Transverse colon (tissue), 4 donors: ENCODE data around the gene AK6. TPM values are rescaled to one million over a fixed set of nuclear protein-coding genes. Genes with fewer than 3 reads are reported as not detected.

Experiments used
- DNase-seq: peaks from one replicate; pipeline ENCODE4 v3.0.0-alpha.2; 2019
- H3K27ac ChIP-seq, 4 donors: fragments of 200-600 bp; sonication (generic); 2 replicates each; pipeline ENCODE4 v1.5.1; 2016 to 2018; ENCODE audit warnings: inconsistent platforms in 4 of 4
- H3K27me3 ChIP-seq: fragments of 200-600 bp; sonication (generic); 2 replicates; pipeline ENCODE4 v1.5.1; 2017; ENCODE audit warnings: inconsistent platforms
- H3K36me3 ChIP-seq, 4 donors: fragments of 200-600 bp; sonication (generic); 2 replicates each; pipeline ENCODE4 v1.5.1; 2017 to 2019; ENCODE audit warnings: inconsistent platforms in 4 of 4
- H3K4me1 ChIP-seq, 4 donors: fragments of 200-600 bp; sonication (generic); 2 replicates each; pipeline ENCODE4 v1.5.1; 2017 to 2020; ENCODE audit warnings: inconsistent platforms in 4 of 4
- H3K4me3 ChIP-seq, 4 donors: fragments of 200-600 bp; sonication (generic); 1 replicate in 1 of 4; 2 replicates in 3 of 4; pipeline versions ENCODE4 v1.5.1 to v1.6.1; 2017 to 2019; ENCODE audit warnings: inconsistent platforms in 4 of 4
- H3K9me3 ChIP-seq, 2 donors: fragments of 200-600 bp; sonication (generic); 2 replicates each; pipeline ENCODE4 v1.5.1; 2017 to 2019; ENCODE audit warnings: inconsistent platforms in 2 of 2
- CTCF ChIP-seq, 5 experiments: fragments of 200-600 bp in 3 of 5; fragments of 450-650 bp in 2 of 5; sonication (generic) in 3 of 5; IDR thresholded peaks; 1 replicate in 2 of 5; 2 replicates in 3 of 5; pipeline ENCODE4 v1.5.1; 2016 to 2017; ENCODE audit warnings: antibody characterized with exemption in 5 of 5, inconsistent platforms in 3 of 5, mild to moderate bottlenecking in 2 of 5, moderate library complexity in 1 of 5
- EP300 ChIP-seq: sonication (generic); formaldehyde crosslinking; IDR thresholded peaks from one replicate; pipeline ENCODE4 v1.6.1; 2017; ENCODE audit warnings: antibody characterized with exemption, low read depth
- POLR2A ChIP-seq: fragments of 450-650 bp; IDR thresholded peaks from one replicate; pipeline ENCODE4 v1.6.1; 2016; ENCODE audit warnings: antibody characterized with exemption, mild to moderate bottlenecking, moderate library complexity
- POLR2AphosphoS5 ChIP-seq, 3 donors: sonication (generic); formaldehyde crosslinking; IDR thresholded peaks; one replicate each; pipeline ENCODE4 v1.6.1; 2016; ENCODE audit warnings: antibody characterized with exemption in 3 of 3
- WGBS, 2 donors: methylation state at CpG; one replicate each; pipeline ENCODE4 v1.1.5; 2018; ENCODE audit warnings: low coverage in 1 of 2; 5-methylcytosine and 5-hydroxymethylcytosine counted together
- in situ Hi-C, 4 donors: fragments of 200-750 bp; cut with MboI; loops; one replicate each; pipeline versions ENCODE4 v1.15.0 to v1.15.1; 2017; ENCODE audit warnings: low sequenced_read_pairs in 3 of 4, low pct_ligation_motif_present in 1 of 4, low pct_unique_long_range_greater_than_20kb in 1 of 4
- intact Hi-C: fragments of 100-400 bp; cut with DNase I; formaldehyde crosslinking; loops from one replicate; pipeline ENCODE4 v1.15.1; 2023; ENCODE audit warnings: low total_unique reads
- total RNA-seq, 4 donors: library from RNA; depleted of rRNA; stranded (reverse); fragments of >200 nt; gene quantifications; one replicate each; pipeline ENCODE4 v1.1.0, GENCODE V29; 2016

AK6 gene
- total RNA-seq, 4 donors from 2014 or later: 16.1 to 103 (median 20.0) TPM

- Histone ChIP-seq H3K9me3 (no peaks in the 10 kb centered on the region), H3K36me3 (peaks cover 0 to 7% (median under 1%) of the 10 kb centered on the region in 4 donors), H3K27me3 (no peaks in the 10 kb centered on the region), H3K27ac (peak overlapping the region; percentile 84 to 89 (median 86)), H3K4me3 (peak overlapping the region; percentile 34 to 59 (median 51)), H3K4me1 (peaks cover 0 to 2% (median 0%) of the 10 kb centered on the region in 4 donors)
- intact Hi-C loops (no loop called here), in situ Hi-C loops (no loop called here)
- WGBS, 2 donors: 44 to 83% methylated on average over 1 to 18 of the region's 18 CpGs
- DNase-seq: peak; percentile 26
- TF ChIP-seq POLR2A: no peak
Observed at GRCh38 chr5:69415584-69415958, 46.3 kb upstream of the AK6 start.

DNA sequence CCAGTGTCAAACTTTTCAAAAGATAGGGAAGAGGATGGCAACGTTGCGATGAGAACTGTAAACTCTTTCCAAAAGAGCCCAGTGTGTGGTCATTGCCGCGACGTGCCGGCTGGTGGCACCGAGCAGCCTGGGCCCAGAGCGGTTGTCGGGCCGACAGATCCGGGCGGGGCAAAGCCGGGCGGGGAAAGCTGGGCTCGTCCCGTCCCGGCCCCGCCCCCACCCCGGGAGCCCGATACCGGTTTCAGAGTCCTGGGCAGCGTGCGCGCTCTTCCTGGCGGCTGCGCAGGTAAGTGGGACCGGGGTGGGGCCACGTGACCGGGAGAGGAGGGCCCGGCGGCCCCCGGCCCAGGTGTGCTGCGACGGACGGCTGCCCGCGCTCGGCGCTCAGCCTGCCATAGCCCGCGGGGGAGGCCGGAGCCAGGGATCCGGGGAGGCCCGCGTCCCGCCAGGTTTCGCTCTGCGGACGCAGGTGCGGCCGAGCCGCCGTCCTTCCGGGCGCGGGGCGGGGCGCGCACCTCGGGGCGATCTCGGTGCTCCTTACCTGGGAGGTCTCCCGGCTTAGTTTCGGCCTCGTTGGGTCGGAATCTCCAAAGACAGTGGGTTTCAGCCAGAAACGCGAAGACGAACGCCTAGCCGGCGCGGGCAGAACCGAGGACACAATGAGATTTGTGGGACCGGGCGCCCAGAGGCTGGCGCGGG lies 45.7 kb upstream of the AK6 start, which contains the start of gene MARVELD2:
MARVELD2 (plus strand) TSS at position 232 of the 699 bp plus-strand sequence. CDS start 4,270 bp downstream, outside the sequence.
- Histone ChIP-seq H3K4me3 (peak within 1 kb of the TSS; percentile 34 to 59 (median 51)), H3K36me3 (peaks cover 0 to 10% (median 1%) of the 10 kb centered on the region in 4 donors), H3K27me3 (no peaks in the 10 kb centered on the region), H3K9me3 (no peaks in the 10 kb centered on the region), H3K27ac (peak within 1 kb of the TSS; percentile 84 to 89 (median 86)), H3K4me1 (peaks cover 0 to 2% (median 0%) of the 10 kb centered on the region in 4 donors)
- WGBS, 2 donors: 12% methylated on average over 48 of the region's 78 CpGs; no CpG with 5 or more reads in 1 of the 2 donors
- TF ChIP-seq POLR2A: peak; percentile 64
- TF ChIP-seq POLR2AphosphoS5 (IDR thresholded peaks at IDR 0.05): peak in 2 of 3 donors; percentile 60 to 81
- peak; percentile 17 to 81 (median 49) for TF ChIP-seq CTCF (IDR thresholded peaks at IDR 0.05)
- TF ChIP-seq EP300: no peak
- intact Hi-C loops: no loop called here
- DNase-seq: peak; percentile 94
- in situ Hi-C loops: no loop called here

GRCh38 chr5:69404659-69405330 lies 35.5 kb upstream of the AK6 start:
- intact Hi-C loops (no loop called here), in situ Hi-C loops (no loop called here)
- H3K27me3 ChIP-seq: no peaks in the 10 kb centered on the region
- no peaks in the 10 kb centered on the region for H3K4me1 ChIP-seq
- peaks cover 0 to 37% (median 10%) of the 10 kb centered on the region in 4 donors for H3K36me3 ChIP-seq
- H3K4me3 ChIP-seq: no peak overlapping the region
- H3K27ac ChIP-seq: no peak overlapping the region
- DNase-seq: no peak
- TF ChIP-seq EP300: no peak
- TF ChIP-seq CTCF (IDR thresholded peaks at IDR 0.05): no peak
- TF ChIP-seq POLR2A: no peak
- no peak for TF ChIP-seq POLR2AphosphoS5 (IDR thresholded peaks at IDR 0.05)
- no peaks in the 10 kb centered on the region for H3K9me3 ChIP-seq
- 87 to 91% methylated on average over 9 to 15 of the region's 15 CpGs for WGBS, 2 donors

GRCh38 chr5:69378376-69378775 lies 9.1 kb upstream of the AK6 start:
- in situ Hi-C loops: no loop called here
- no peaks in the 10 kb centered on the region for H3K27me3 ChIP-seq
- no peak for DNase-seq
- TF ChIP-seq POLR2A: no peak
- no peak for TF ChIP-seq EP300
- TF ChIP-seq CTCF (IDR thresholded peaks at IDR 0.05): no peak
- TF ChIP-seq POLR2AphosphoS5 (IDR thresholded peaks at IDR 0.05): no peak
- intact Hi-C loops: no loop called here
- peaks cover 0 to 34% (median 7%) of the 10 kb centered on the region in 4 donors for H3K36me3 ChIP-seq
- no peaks in the 10 kb centered on the region for H3K4me1 ChIP-seq
- H3K9me3 ChIP-seq: no peaks in the 10 kb centered on the region
- H3K4me3 ChIP-seq: no peak overlapping the region
- no peak overlapping the region for H3K27ac ChIP-seq
